Measurements from ENCODE around the gene CIAO1. TPM values are rescaled to one million over a fixed set of nuclear protein-coding genes. Genes with fewer than 3 reads are reported as not detected.

Gene CIAO1
- total RNA-seq, 4 donors from 2014 or later = 73.5 to 102 (median 95.6) TPM

DNA sequence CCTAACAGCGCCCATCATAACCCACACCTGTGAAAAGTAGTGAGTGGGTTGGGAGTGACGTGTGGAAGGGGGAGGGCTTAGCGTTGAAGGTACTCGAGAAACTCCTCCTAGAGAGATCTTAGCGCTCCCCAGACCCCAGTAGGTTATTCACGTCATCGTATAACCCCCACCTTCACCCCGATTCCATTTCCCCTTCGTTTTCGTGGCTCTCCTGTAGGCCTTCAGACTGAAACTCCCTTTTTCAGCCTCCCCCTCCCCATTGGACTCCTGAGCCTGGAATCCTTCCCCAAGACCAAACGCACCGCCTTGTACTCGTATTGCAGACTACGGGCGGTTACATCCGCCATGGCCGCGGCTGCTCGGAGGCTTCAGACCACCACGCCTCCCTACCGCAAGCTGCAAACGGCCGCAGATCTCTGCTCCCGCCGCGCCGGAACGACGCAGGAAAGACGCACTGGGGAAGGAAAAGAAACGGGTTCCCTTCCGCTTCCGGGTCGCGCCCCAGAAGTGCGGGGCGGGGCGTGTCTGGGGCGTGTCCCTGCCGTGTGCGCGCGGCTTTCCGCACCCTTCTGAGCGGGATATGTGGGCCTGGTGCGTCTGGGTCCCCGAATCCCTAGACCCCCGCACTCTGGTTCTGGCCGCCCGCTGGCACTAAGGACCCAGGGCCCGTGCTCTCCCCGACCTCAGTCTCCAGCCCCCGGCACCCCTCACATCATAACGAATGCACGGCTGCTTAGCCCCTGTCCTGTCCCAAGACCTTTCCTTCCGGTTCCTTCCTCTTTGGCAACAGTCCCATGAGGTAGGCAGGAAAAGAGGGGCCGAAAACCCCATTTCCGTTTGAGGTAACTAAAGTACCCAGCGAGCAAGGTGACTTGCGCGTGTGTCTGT, 39.3 kb downstream of the CIAO1 start, which contains the start of gene SNRNP200:
Gene SNRNP200 (minus strand): TSS at position 456 of the 888 bp plus-strand sequence. CDS start 109 bp downstream, at position 347.
- intact Hi-C loops (cut with DNase I; ENCODE audit: low total_unique reads) (loop anchor here (1.0 to 5.0 kb wide), 4 partner anchors 30 to 203 kb away; partner anchors contain the start of genes CIAO1 and NCAPH), in situ Hi-C loops (cut with MboI; ENCODE audit: low sequenced_read_pairs in 4 of 4) (loop anchor here in 2 of 4 donors (25.0 kb wide), 1 partner anchor 207 kb away; the partner anchor contains the start of gene NEURL3 (in 2 of the 2))
- Histone ChIP-seq H3K4me3 (peak within 1 kb of the TSS; percentile 83 to 95 (median 89)), H3K9me3 (no peaks in the 10 kb centered on the region), H3K27ac (peak within 1 kb of the TSS; percentile 81 to 92 (median 88)), H3K4me1 (peaks cover 17 to 18% of the 10 kb centered on the region in 2 donors), H3K36me3 (peaks cover 3 to 33% of the 10 kb centered on the region in 2 donors), H3K27me3 (no peaks in the 10 kb centered on the region)
- ATAC-seq (peak; percentile 98 to 99), DNase-seq (peak; percentile 74 to 80)
- TF ChIP-seq CTCF (IDR thresholded peaks at IDR 0.05 in 4 of 5, conservative IDR thresholded peaks at IDR 0.05 in 1 of 5) (no peak), POLR2A (IDR thresholded peaks at IDR 0.05) (peak; percentile 61 to 80)

- H3K27ac ChIP-seq = peak overlapping the region; percentile 81 to 92 (median 88)
- peak overlapping the region; percentile 83 to 95 (median 89) for H3K4me3 ChIP-seq
- no peaks in the 10 kb centered on the region for H3K27me3 ChIP-seq
- TF ChIP-seq CTCF (IDR thresholded peaks at IDR 0.05 in 4 of 5, conservative IDR thresholded peaks at IDR 0.05 in 1 of 5) = no peak
- TF ChIP-seq POLR2A (IDR thresholded peaks at IDR 0.05) = no peak
- DNase-seq = no peak
- no peaks in the 10 kb centered on the region for H3K9me3 ChIP-seq
- peaks cover 3 to 27% of the 10 kb centered on the region in 2 donors for H3K36me3 ChIP-seq
- H3K4me1 ChIP-seq = peaks cover 17 to 18% of the 10 kb centered on the region in 2 donors
- intact Hi-C loops (cut with DNase I; ENCODE audit: low total_unique reads) = loop anchor here (1.0 to 5.0 kb wide), 4 partner anchors 29 to 203 kb away; partner anchors contain the start of genes CIAO1 and NCAPH
- in situ Hi-C loops (cut with MboI; ENCODE audit: low sequenced_read_pairs in 4 of 4) = loop anchor here in 2 of 4 donors (25.0 kb wide), 1 partner anchor 206 kb away; the partner anchor contains the start of gene NEURL3 (in 2 of the 2)
- ATAC-seq = no peak
Observed at GRCh38 chr2:96305979-96306308, 39.9 kb downstream of the CIAO1 start.

DNA sequence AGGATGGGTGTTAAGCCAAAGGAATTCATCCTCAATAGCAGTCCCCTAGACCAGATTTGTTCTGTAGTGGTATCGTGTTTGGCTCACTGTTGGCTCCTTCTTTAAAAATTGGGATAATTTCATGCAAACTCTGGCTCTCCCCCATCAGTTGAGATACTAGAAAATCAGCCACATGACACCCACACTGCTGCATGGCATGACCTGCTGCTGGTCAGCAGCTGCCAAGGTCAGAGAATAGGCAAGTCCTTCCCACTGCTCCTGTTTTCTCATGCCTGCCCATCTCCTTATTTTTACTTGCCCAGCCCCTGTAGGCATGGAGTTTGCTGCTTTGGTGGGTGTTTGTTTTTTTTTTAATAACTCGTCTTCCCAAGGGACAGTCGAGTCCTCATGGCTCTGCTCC, 40.3 kb downstream of the CIAO1 start:
- in situ Hi-C loops (cut with MboI; ENCODE audit: low sequenced_read_pairs in 4 of 4) = loop anchor here in 2 of 4 donors (25.0 kb wide), 1 partner anchor 206 kb away; the partner anchor contains the start of gene NEURL3 (in 2 of the 2)

DNA sequence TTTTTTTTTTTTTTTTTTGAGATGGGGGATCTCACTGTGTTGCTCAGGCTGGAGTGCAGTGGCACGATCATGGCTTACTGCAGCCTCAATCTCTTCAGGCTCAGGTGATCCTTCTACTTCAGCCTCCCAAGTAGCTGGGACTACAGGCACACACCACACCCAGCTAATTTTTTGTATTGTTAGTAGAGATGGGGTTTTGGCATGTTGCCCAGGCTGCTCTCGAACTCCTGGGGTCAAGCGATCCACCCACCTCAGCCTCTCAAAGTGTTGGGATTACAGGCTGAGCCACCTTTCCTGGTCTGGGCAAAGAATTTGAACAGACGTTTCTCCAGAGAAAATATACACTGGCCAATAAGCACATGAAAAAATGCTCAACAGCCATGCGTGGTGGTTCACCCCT, 42.2 kb downstream of the CIAO1 start:
- peaks cover 17 to 18% of the 10 kb centered on the region in 2 donors for H3K4me1 ChIP-seq
- no peaks in the 10 kb centered on the region for H3K9me3 ChIP-seq
- no peak for ATAC-seq
- intact Hi-C loops (cut with DNase I; ENCODE audit: low total_unique reads) = loop anchor here (5.0 kb wide), 1 partner anchor 99 kb away; no protein-coding TSS in a partner anchor
- no peak for TF ChIP-seq CTCF (IDR thresholded peaks at IDR 0.05 in 4 of 5, conservative IDR thresholded peaks at IDR 0.05 in 1 of 5)
- TF ChIP-seq POLR2A (IDR thresholded peaks at IDR 0.05) = no peak
- H3K36me3 ChIP-seq = peaks cover 0 to 4% of the 10 kb centered on the region in 2 donors
- no peak overlapping the region for H3K4me3 ChIP-seq
- in situ Hi-C loops (cut with MboI; ENCODE audit: low sequenced_read_pairs in 4 of 4) = loop anchor here in 2 of 4 donors (25.0 kb wide), 1 partner anchor 204 kb away; the partner anchor contains the start of gene NEURL3 (in 2 of the 2)
- DNase-seq = no peak
- no peak overlapping the region for H3K27ac ChIP-seq
- no peaks in the 10 kb centered on the region for H3K27me3 ChIP-seq

More for the DNA sequence above, 40.3 kb downstream of the CIAO1 start:
- TF ChIP-seq CTCF (IDR thresholded peaks at IDR 0.05 in 4 of 5, conservative IDR thresholded peaks at IDR 0.05 in 1 of 5) = no peak
- TF ChIP-seq POLR2A (IDR thresholded peaks at IDR 0.05) = no peak
- Histone ChIP-seq H3K4me3 (peak overlapping the region in 3 of 4 donors; percentile 87 to 95 (median 91)), H3K27ac (peak overlapping the region in 1 of 4 donors; percentile 89), H3K36me3 (peaks cover 3 to 22% of the 10 kb centered on the region in 2 donors), H3K9me3 (no peaks in the 10 kb centered on the region), H3K4me1 (peaks cover 17 to 18% of the 10 kb centered on the region in 2 donors), H3K27me3 (no peaks in the 10 kb centered on the region)
- no peak for ATAC-seq
- intact Hi-C loops (cut with DNase I; ENCODE audit: low total_unique reads) = loop anchor here (5.0 kb wide), 1 partner anchor 101 kb away; no protein-coding TSS in a partner anchor
- no peak for DNase-seq
